ENCODE results near the gene NCAPH2. TPM values are rescaled to one million over a fixed set of nuclear protein-coding genes. Genes with fewer than 3 reads are reported as not detected.

Gene NCAPH2
- total RNA-seq, 4 donors from 2014 or later: 26.5 to 64.7 (median 41.6) TPM

DNA sequence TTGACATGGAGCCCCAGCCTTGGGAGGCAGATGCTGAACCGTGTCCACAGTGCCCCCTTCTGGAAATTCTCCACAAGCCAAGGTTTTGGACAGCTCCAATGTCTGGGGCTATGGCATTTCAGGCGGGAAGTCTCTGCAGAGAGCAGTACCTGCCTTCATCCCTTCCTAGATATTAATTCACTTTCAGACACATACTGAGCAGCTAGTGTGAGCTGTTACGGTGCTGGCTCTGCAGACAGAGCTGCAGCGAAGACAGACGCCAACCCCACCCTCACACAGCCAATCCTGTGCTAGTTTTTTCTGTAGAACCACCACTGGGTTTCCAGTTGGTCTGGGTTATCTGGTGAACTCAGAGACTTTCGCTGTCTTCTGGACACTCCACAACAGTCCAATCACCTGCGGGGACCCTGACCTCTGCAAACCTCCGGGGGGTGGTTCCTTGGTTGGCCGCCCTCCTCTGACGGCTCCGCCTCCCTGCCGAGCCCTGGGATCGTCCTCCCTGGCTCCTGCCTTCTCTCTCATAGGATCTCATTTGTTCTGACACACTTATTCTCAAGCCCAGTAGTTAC lies 9.6 kb upstream of the NCAPH2 start:
- 0 to 8% methylated on average over 1 to 13 of the region's 13 CpGs for WGBS, 2 donors (ENCODE audit: low coverage in 1 of 2)

DNA sequence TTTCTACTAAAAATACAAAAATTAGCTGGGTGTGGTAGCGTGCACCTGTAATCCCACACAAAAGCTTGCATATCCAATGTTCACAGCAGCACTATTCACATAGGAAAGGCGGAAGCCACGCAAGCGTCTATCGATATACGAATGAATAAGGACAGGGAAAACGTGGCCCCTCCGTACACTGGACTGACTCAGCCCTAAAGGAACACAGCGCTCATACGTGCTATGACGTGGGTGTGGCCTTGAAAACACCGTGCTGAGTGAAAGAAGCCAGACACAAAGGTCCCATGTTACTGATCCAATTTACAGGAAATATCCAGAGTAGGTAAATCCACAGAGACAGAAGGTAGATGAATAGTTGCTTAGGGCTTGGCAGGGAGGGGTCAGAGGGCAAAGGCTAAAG lies 7.6 kb upstream of the NCAPH2 start:
- no peak for DNase-seq
- intact Hi-C loops (cut with DNase I; ENCODE audit: low total_unique reads): no loop called here

More for the DNA sequence above, 9.6 kb upstream of the NCAPH2 start:
- DNase-seq: peak; percentile 84
- peak overlapping the region in 1 of 4 donors; percentile 58 for H3K27ac ChIP-seq
- H3K4me1 ChIP-seq: peaks cover 0 to 18% (median 6%) of the 10 kb centered on the region in 4 donors
- intact Hi-C loops (cut with DNase I; ENCODE audit: low total_unique reads) (no loop called here), in situ Hi-C loops (cut with MboI; ENCODE audit: low pct_ligation_motif_present in 1 of 4, low pct_unique_long_range_greater_than_20kb in 1 of 4, low sequenced_read_pairs in 3 of 4) (loop anchor here in 1 of 4 donors (10.0 kb wide), 1 partner anchor 234 kb away; the partner anchor contains the start of gene MAPK12)
- H3K27me3 ChIP-seq: no peaks in the 10 kb centered on the region
- no peak for TF ChIP-seq EP300 (IDR thresholded peaks at IDR 0.05; ENCODE audit: low read depth)
- TF ChIP-seq, protein P1, sequence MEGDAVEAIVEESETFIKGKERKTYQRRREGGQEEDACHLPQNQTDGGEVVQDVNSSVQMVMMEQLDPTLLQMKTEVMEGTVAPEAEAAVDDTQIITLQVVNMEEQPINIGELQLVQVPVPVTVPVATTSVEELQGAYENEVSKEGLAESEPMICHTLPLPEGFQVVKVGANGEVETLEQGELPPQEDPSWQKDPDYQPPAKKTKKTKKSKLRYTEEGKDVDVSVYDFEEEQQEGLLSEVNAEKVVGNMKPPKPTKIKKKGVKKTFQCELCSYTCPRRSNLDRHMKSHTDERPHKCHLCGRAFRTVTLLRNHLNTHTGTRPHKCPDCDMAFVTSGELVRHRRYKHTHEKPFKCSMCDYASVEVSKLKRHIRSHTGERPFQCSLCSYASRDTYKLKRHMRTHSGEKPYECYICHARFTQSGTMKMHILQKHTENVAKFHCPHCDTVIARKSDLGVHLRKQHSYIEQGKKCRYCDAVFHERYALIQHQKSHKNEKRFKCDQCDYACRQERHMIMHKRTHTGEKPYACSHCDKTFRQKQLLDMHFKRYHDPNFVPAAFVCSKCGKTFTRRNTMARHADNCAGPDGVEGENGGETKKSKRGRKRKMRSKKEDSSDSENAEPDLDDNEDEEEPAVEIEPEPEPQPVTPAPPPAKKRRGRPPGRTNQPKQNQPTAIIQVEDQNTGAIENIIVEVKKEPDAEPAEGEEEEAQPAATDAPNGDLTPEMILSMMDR (IDR thresholded peaks at IDR 0.05): peak; percentile 56 to 72 (median 58)
- no peaks in the 10 kb centered on the region for H3K9me3 ChIP-seq
- H3K36me3 ChIP-seq: no peaks in the 10 kb centered on the region
- H3K4me3 ChIP-seq: no peak overlapping the region

DNA sequence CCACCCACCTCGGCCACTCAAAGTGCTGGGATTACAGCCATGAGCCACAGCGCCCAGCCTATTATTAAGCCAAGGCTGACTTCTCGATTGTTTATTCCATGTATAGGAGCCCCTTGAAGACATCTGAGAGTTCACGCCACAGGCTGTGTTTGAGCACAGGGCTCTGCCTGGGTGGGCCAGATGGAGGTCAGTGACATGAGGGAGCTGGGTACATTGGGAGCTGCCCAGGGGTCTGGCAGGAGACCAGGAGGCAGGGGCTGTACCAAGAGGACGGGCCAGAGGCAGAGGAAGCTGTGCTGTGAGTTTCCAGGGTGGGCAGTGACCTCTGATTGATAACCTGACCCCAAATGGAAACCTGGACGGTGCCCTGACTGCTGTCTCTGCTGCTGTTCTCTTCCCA lies 5.9 kb upstream of the NCAPH2 start:
- peaks cover 0 to 4% (median 0%) of the 10 kb centered on the region in 4 donors for H3K36me3 ChIP-seq
- H3K9me3 ChIP-seq: no peaks in the 10 kb centered on the region
- no peaks in the 10 kb centered on the region for H3K27me3 ChIP-seq
- peaks cover 8 to 28% (median 19%) of the 10 kb centered on the region in 4 donors for H3K4me1 ChIP-seq
- intact Hi-C loops (cut with DNase I; ENCODE audit: low total_unique reads) (no loop called here), in situ Hi-C loops (cut with MboI; ENCODE audit: low pct_ligation_motif_present in 1 of 4, low pct_unique_long_range_greater_than_20kb in 1 of 4, low sequenced_read_pairs in 3 of 4) (no loop called here)
- H3K27ac ChIP-seq: no peak overlapping the region
- no peak overlapping the region for H3K4me3 ChIP-seq
- no peak for DNase-seq
- 87% methylated on average over 6 of the region's 6 CpGs; no CpG with 5 or more reads in 1 of the 2 donors for WGBS, 2 donors (ENCODE audit: low coverage in 1 of 2)
- no peak for TF ChIP-seq POLR2A (IDR thresholded peaks at IDR 0.05)
- TF ChIP-seq, protein P1 (IDR thresholded peaks at IDR 0.05): no peak
- TF ChIP-seq POLR2AphosphoS5 (IDR thresholded peaks at IDR 0.05): no peak
- no peak for TF ChIP-seq EP300 (IDR thresholded peaks at IDR 0.05; ENCODE audit: low read depth)

More for the DNA sequence above, 7.6 kb upstream of the NCAPH2 start:
- in situ Hi-C loops (cut with MboI; ENCODE audit: low pct_ligation_motif_present in 1 of 4, low pct_unique_long_range_greater_than_20kb in 1 of 4, low sequenced_read_pairs in 3 of 4): no loop called here
- Histone ChIP-seq H3K27me3 (no peaks in the 10 kb centered on the region), H3K4me1 (peaks cover 0 to 18% (median 6%) of the 10 kb centered on the region in 4 donors), H3K36me3 (peaks cover 0 to 4% (median 0%) of the 10 kb centered on the region in 4 donors), H3K9me3 (no peaks in the 10 kb centered on the region), H3K4me3 (no peak overlapping the region), H3K27ac (no peak overlapping the region)
- TF ChIP-seq EP300 (IDR thresholded peaks at IDR 0.05; ENCODE audit: low read depth) (no peak), POLR2A (IDR thresholded peaks at IDR 0.05) (no peak), POLR2AphosphoS5 (IDR thresholded peaks at IDR 0.05) (no peak)
- TF ChIP-seq, protein P1 (IDR thresholded peaks at IDR 0.05): no peak
- 86 to 96% methylated on average over 4 to 12 of the region's 12 CpGs for WGBS, 2 donors (ENCODE audit: low coverage in 1 of 2)

DNA sequence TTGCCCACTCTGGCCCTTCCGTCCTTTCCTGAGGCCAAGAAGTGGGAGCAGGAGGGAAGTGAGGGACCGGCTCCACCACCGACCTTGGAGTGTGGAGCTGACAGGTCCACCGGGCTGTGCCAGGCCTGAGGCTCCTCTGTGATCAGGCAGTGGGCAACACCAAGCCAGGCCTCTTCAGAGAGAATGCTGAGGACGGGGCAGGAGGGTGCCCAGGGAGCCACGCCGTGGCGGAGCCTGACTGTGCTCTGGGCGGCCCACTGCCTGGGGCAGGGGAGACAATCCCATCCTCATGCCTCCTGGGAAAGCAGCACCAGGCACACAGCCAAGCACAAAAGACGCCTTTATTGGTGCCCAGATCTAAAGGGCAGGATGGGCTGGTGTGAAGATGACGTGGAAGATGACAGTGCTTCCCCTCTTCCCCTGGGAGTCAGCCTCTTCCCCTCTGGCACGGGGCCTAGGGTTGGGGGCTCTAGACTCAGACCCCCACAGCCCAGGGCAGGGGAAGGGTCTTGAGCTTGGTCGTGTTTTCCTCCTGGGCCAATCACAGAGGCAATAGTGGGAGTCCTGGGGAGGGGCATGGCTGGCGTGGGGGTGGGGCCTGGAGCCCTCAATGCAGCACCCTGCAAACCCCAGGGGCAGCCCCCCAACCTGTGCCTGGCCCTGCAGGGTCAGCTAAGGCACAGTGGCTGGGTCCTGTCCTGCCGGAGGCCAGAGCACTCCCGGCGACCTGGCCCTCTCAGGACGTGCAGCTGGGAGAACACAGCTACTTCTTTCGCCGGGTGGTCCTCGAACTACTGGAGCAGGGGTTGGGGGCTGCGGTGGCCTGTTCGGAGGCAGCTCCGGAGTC lies 5.2 kb upstream of the NCAPH2 start:
- no peak for DNase-seq
- WGBS, 2 donors (ENCODE audit: low coverage in 1 of 2): 85% methylated on average over 15 of the region's 24 CpGs; no CpG with 5 or more reads in 1 of the 2 donors
- Histone ChIP-seq H3K27me3 (no peaks in the 10 kb centered on the region), H3K36me3 (peaks cover 0 to 4% (median 0%) of the 10 kb centered on the region in 4 donors), H3K27ac (no peak overlapping the region), H3K4me1 (peaks cover 8 to 23% (median 15%) of the 10 kb centered on the region in 4 donors), H3K9me3 (no peaks in the 10 kb centered on the region), H3K4me3 (no peak overlapping the region)
- TF ChIP-seq POLR2A (IDR thresholded peaks at IDR 0.05): no peak
- TF ChIP-seq EP300 (IDR thresholded peaks at IDR 0.05; ENCODE audit: low read depth): no peak
- intact Hi-C loops (cut with DNase I; ENCODE audit: low total_unique reads): no loop called here
- in situ Hi-C loops (cut with MboI; ENCODE audit: low pct_ligation_motif_present in 1 of 4, low pct_unique_long_range_greater_than_20kb in 1 of 4, low sequenced_read_pairs in 3 of 4): no loop called here
